T-helper 17 cell (primary cell): ENCODE results near the gene UVRAG. TPM values are rescaled to one million over a fixed set of nuclear protein-coding genes. Genes with fewer than 3 reads are reported as not detected.
A peak's percentile ranks its signal among the peaks of the same experiment; 100 is the strongest.
"Not testable (repeated sequence)": the region's sequence is repeated elsewhere in the genome, so short reads cannot be mapped to it uniquely, and the experiment has no call there.

Experiments used
- ATAC-seq: fragments of 150-1000 bp; cut with Tn5 transposase; 2 replicates; pipeline ENCODE4 v1.10.0; 2021; ENCODE audit warnings: mild to moderate bottlenecking, moderate library complexity
- DNase-seq, 3 donors: peaks; one replicate each; pipeline versions ENCODE4 v3.0.0 to v3.0.0-alpha.2; 2020 to 2021
- H3K9me3 ChIP-seq: one replicate; pipeline ENCODE4 v1.7.0; 2013; ENCODE audit warnings: low read length, mild to moderate bottlenecking; ENCODE audit not compliant: control insufficient read depth, poor library complexity, severe bottlenecking
- H3K27ac Mint-ChIP-seq: one replicate; pipeline ENCODE4 v1.8.0; 2022; ENCODE audit warnings: mild to moderate bottlenecking, moderate library complexity, mixed read lengths
- H3K27me3 Mint-ChIP-seq: one replicate; pipeline ENCODE4 v1.8.0; 2022; ENCODE audit warnings: mixed read lengths
- H3K36me3 Mint-ChIP-seq: one replicate; pipeline ENCODE4 v1.8.0; 2022; ENCODE audit warnings: low read depth, mixed read lengths
- H3K4me1 Mint-ChIP-seq: one replicate; pipeline ENCODE4 v1.8.0; 2022; ENCODE audit warnings: mild to moderate bottlenecking, mixed read lengths
- H3K4me3 Mint-ChIP-seq: one replicate; pipeline ENCODE4 v1.8.0; 2022; ENCODE audit warnings: mild to moderate bottlenecking, moderate library complexity, mixed read lengths
- total RNA-seq, 4 donors: library from RNA in 2 of 4; stranded (reverse) in 2 of 4; gene quantifications; one replicate each; pipeline ENCODE4 v1.2.3 and lab custom pipeline; 2022 to 2026

Gene UVRAG
- total RNA-seq, 2 donors from 2014 or later = 25.2 to 29.8 TPM

GRCh38 chr11:75968021-75968625 is 153.1 kb downstream of the UVRAG start:
- no peaks in the 10 kb centered on the region for H3K9me3 ChIP-seq
- Mint-ChIP-seq H3K4me3 (no peak overlapping the region), H3K36me3 (no peaks in the 10 kb centered on the region), H3K27me3 (no peaks in the 10 kb centered on the region), H3K27ac (no peak overlapping the region), H3K4me1 (peaks cover 8% of the 10 kb centered on the region)
- DNase-seq = no peak
- ATAC-seq = no peak

- H3K9me3 ChIP-seq = no peaks in the 10 kb centered on the region
- no peaks in the 10 kb centered on the region for H3K36me3 Mint-ChIP-seq
- peaks cover 8% of the 10 kb centered on the region for H3K4me1 Mint-ChIP-seq
- H3K27ac Mint-ChIP-seq = no peak overlapping the region
- ATAC-seq = no peak
- no peaks in the 10 kb centered on the region for H3K27me3 Mint-ChIP-seq
- DNase-seq = no peak
- H3K4me3 Mint-ChIP-seq = no peak overlapping the region
These were observed 154.8 kb downstream of the UVRAG start for GRCh38 chr11:75969626-75970308.

DNA sequence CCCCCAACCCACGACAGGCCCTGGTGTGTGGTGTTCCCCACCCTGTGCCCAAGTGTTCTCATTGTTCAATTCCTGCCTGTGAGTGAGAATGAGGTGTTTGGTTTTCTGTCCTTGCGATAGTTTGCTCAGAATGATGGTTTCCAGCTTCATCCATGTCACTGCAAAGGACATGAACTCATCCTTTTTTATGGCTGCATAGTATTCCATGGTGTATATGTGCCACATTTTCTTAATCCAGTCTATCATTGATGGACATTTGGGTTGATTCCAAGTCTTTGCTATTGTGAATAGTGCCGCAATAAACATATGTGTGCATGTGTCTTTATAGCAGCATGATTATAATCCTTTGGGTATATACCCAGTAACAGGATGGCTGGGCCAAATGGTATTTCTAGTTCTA is 158.7 kb downstream of the UVRAG start:
- H3K9me3 ChIP-seq, ATAC-seq, H3K27ac Mint-ChIP-seq, H3K36me3 Mint-ChIP-seq, H3K4me3 Mint-ChIP-seq, DNase-seq, H3K27me3 Mint-ChIP-seq: not testable (repeated sequence)
- H3K4me1 Mint-ChIP-seq = peaks cover 28% of the 10 kb centered on the region

DNA sequence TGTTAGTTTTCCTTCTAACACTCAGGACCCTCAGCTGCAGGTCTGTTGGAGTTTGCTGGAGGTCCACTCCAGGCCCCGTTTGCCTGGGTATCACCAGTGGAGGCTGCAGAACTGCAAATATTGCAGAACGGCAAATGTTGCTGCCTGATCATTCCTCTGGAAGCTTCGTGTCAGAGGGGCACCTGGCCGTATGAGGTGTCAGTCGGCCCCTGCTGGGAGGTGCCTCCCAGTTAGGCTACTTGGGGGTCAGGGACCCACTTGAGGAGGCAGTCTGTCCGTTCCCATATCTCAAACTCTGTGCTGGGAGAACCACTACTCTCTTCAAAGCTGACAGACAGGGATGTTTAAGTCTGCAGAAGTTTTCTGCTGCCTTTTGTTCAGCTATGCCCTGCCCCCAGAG is 164.1 kb downstream of the UVRAG start:
- not testable (repeated sequence) for H3K4me3 Mint-ChIP-seq, ATAC-seq, H3K36me3 Mint-ChIP-seq, H3K27ac Mint-ChIP-seq, H3K9me3 ChIP-seq, H3K27me3 Mint-ChIP-seq, DNase-seq
- H3K4me1 Mint-ChIP-seq = peaks cover 33% of the 10 kb centered on the region

GRCh38 chr11:75979479-75980027 is 164.5 kb downstream of the UVRAG start:
- not testable (repeated sequence) for H3K4me3 Mint-ChIP-seq

DNA sequence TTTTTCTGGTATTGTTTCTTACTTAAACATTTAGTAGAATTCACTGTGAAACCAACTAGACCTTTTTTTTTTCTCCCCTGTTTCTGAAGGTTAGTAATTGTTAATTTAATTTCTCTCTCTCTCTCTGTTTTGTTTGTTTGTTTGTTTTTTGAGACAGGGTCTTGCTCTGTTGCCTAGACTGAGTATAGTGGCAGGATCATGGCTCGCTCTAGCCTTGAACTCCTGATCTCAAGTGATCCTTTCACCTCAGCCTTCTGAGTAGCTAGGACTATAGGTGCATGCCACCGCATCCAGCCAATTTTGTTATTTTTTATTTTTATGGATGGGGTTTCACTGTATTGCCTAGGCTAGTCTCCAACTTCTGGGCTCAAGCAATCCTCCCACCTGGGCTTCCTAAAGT is 165.0 kb downstream of the UVRAG start:
- no peak overlapping the region for H3K27ac Mint-ChIP-seq
- H3K4me1 Mint-ChIP-seq = peaks cover 33% of the 10 kb centered on the region
- H3K4me3 Mint-ChIP-seq = no peak overlapping the region
- no peaks in the 10 kb centered on the region for H3K9me3 ChIP-seq
- peaks cover 7% of the 10 kb centered on the region for H3K36me3 Mint-ChIP-seq
- no peaks in the 10 kb centered on the region for H3K27me3 Mint-ChIP-seq
- no peak for DNase-seq
- no peak for ATAC-seq

More at GRCh38 chr11:75979479-75980027, 164.5 kb downstream of the UVRAG start:
- not testable (repeated sequence) for DNase-seq, H3K36me3 Mint-ChIP-seq, H3K27me3 Mint-ChIP-seq, ATAC-seq, H3K27ac Mint-ChIP-seq, H3K9me3 ChIP-seq
- peaks cover 33% of the 10 kb centered on the region for H3K4me1 Mint-ChIP-seq

- ATAC-seq = no peak
- DNase-seq = no peak
- Mint-ChIP-seq H3K27me3 (no peaks in the 10 kb centered on the region), H3K36me3 (peaks cover 7% of the 10 kb centered on the region), H3K4me3 (no peak overlapping the region), H3K4me1 (peaks cover 23% of the 10 kb centered on the region), H3K27ac (peak overlapping the region; percentile 27)
- no peaks in the 10 kb centered on the region for H3K9me3 ChIP-seq
These were observed 166.5 kb downstream of the UVRAG start for GRCh38 chr11:75981546-75981945.

- H3K9me3 ChIP-seq = no peaks in the 10 kb centered on the region
- Mint-ChIP-seq H3K36me3 (peaks cover 10% of the 10 kb centered on the region), H3K4me3 (no peak overlapping the region), H3K4me1 (peaks cover 20% of the 10 kb centered on the region), H3K27me3 (no peaks in the 10 kb centered on the region), H3K27ac (no peak overlapping the region)
- ATAC-seq (no peak), DNase-seq (no peak)
These were observed 167.3 kb downstream of the UVRAG start for GRCh38 chr11:75982309-75982708.

GRCh38 chr11:75986966-75987365 is 172.0 kb downstream of the UVRAG start:
- Mint-ChIP-seq H3K4me1 (peaks cover 16% of the 10 kb centered on the region), H3K27ac (no peak overlapping the region), H3K36me3 (peaks cover 7% of the 10 kb centered on the region), H3K27me3 (no peaks in the 10 kb centered on the region), H3K4me3 (no peak overlapping the region)
- DNase-seq (no peak), ATAC-seq (no peak)
- no peaks in the 10 kb centered on the region for H3K9me3 ChIP-seq

DNA sequence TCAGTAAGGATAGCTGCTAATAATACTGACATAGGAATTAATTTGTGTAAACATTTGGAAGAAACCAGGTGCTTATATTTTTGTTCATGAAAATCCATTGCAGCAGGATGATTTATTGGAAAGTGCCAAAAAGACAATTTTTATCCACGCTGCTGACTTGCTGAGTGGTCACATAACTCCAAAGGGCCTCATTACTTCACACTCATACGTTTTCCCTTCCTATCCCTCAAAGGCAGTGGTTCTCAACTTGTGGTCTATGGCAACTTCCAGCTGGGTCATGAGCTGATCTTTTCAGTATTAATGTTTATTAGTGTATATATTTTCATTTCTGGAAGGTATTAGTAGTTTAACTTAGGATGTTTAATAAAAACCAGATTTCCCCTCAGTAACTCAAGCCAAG is 178.1 kb downstream of the UVRAG start:
- no peak for DNase-seq
- Mint-ChIP-seq H3K36me3 (no peaks in the 10 kb centered on the region), H3K27ac (no peak overlapping the region), H3K4me1 (peaks cover 19% of the 10 kb centered on the region), H3K4me3 (no peak overlapping the region), H3K27me3 (no peaks in the 10 kb centered on the region)
- no peak for ATAC-seq
- no peaks in the 10 kb centered on the region for H3K9me3 ChIP-seq

GRCh38 chr11:75994616-75995015 is 179.6 kb downstream of the UVRAG start:
- H3K27me3 Mint-ChIP-seq = no peaks in the 10 kb centered on the region
- no peaks in the 10 kb centered on the region for H3K36me3 Mint-ChIP-seq
- H3K9me3 ChIP-seq = no peaks in the 10 kb centered on the region
- DNase-seq (no peak), ATAC-seq (no peak)
- no peak overlapping the region for H3K4me3 Mint-ChIP-seq
- H3K27ac Mint-ChIP-seq = no peak overlapping the region
- H3K4me1 Mint-ChIP-seq = peaks cover 10% of the 10 kb centered on the region

DNA sequence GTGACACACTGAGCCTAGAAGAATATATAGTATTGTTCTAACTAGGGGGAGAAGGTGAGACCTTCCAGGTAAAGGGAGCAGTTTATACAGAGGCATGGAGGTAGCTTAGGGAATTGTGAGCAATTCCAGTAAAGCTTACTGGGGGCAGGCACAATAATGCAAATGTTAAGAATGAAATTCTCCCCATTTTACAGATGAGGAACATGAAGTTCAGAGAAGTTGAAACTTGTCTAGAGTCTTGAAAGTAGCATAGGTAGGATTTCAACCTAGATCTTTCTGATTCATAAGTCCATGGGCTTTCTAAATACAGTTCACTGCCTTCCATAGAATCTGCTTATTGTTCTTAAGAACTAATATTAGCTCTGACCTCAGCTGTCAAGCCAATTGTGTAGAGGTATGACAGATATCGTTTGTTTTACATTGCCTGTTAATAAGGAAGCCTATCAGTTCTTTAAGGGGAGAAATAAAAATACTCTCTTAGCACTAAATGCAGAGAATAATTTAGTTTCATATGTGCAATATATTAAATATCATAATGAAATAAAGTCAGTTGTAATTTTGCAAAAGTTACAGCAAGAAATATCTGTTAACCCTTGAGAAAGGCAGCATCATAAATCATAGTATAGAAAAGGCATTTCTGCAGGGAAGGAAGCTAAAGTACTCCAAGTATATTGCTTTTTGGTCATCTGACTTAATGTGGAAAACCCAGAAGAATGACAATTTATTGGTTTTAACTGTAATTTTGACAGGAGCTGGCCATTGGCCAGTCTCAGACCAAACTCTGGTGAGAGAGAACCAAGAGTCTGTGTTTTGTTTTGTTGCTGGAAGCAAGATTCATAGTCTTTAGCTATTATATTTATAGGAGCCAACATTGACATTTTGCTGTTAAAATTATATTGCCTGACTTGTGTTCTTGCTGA is 181.8 kb downstream of the UVRAG start:
- Mint-ChIP-seq H3K27ac (no peak overlapping the region), H3K36me3 (no peaks in the 10 kb centered on the region)
- no peak for ATAC-seq

DNA sequence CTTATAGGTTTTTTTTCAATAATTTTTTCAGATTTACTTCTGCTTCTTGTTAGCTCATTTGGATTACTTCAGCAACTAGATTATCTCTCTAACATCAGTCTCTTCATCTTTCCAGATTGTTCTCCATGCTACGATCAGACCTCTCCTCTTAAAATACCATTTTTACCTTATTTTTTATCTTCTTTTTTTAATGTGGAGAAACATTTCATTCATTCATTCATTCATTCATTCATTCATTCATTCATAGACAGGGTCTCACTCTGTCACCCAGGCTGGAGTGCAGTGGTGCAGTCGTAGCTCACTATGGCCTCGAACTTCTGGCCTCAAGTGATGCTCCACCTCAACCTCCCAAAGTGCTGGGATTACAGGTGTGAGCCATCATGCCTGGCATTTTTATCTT is 189.4 kb downstream of the UVRAG start:
- Mint-ChIP-seq H3K4me3 (no peak overlapping the region), H3K27ac (peak overlapping the region; percentile 44), H3K4me1 (peaks cover 4% of the 10 kb centered on the region), H3K27me3 (no peaks in the 10 kb centered on the region), H3K36me3 (peaks cover 12% of the 10 kb centered on the region)
- no peak for DNase-seq
- no peaks in the 10 kb centered on the region for H3K9me3 ChIP-seq
- ATAC-seq = no peak

More for the DNA sequence above, 181.8 kb downstream of the UVRAG start:
- no peak for DNase-seq
- Mint-ChIP-seq H3K4me1 (peaks cover 4% of the 10 kb centered on the region), H3K4me3 (no peak overlapping the region), H3K27me3 (no peaks in the 10 kb centered on the region)
- H3K9me3 ChIP-seq = no peaks in the 10 kb centered on the region
